Erythroblast (primary cell): Measurements from ENCODE around the gene CDH11.

Source experiments
- DNase-seq, 2 experiments: peaks; one replicate each; lab custom pipeline; 2025; lab: John Stamatoyannopoulos, UW
- GATA1 ChIP-seq: IDR thresholded peaks from 2 replicates; pipeline ENCODE4 v1.6.1; 2011; ENCODE audit warnings: low read depth, mild to moderate bottlenecking, control low read depth, low read length, moderate library complexity
- POLR2A ChIP-seq: IDR thresholded peaks from 2 replicates; pipeline ENCODE4 v1.6.1; 2011; ENCODE audit warnings: mild to moderate bottlenecking, low read length

The CDH11 gene

GRCh38 chr16:65120831-65121721 lies 787 bp downstream of the CDH11 start:
- no peak for DNase-seq
- TF ChIP-seq GATA1, result no peak
- TF ChIP-seq POLR2A, result no peak

GRCh38 chr16:65120461-65120830 lies 1.4 kb downstream of the CDH11 start:
- no peak for TF ChIP-seq POLR2A
- no peak for TF ChIP-seq GATA1
- DNase-seq, result no peak

GRCh38 chr16:65119901-65120401 lies 1.9 kb downstream of the CDH11 start:
- no peak for DNase-seq
- TF ChIP-seq GATA1 (no peak), POLR2A (no peak)

GRCh38 chr16:65119435-65119834 lies 2.4 kb downstream of the CDH11 start:
- TF ChIP-seq POLR2A (no peak), GATA1 (no peak)

GRCh38 chr16:65118871-65119270 lies 3.0 kb downstream of the CDH11 start:
- TF ChIP-seq POLR2A, result no peak
- no peak for DNase-seq

More at GRCh38 chr16:65119435-65119834, 2.4 kb downstream of the CDH11 start:
- DNase-seq, result no peak

- peak; percentile 41 to 65 for DNase-seq
- TF ChIP-seq GATA1, result no peak
- no peak for TF ChIP-seq POLR2A
Measured at GRCh38 chr16:65117811-65118448, 3.9 kb downstream of the CDH11 start.

- no peak for DNase-seq
- TF ChIP-seq GATA1 (no peak), POLR2A (no peak)
Measured at GRCh38 chr16:65116818-65117430, 4.9 kb downstream of the CDH11 start.

GRCh38 chr16:65116216-65116615 lies 5.6 kb downstream of the CDH11 start:
- DNase-seq, result no peak
- TF ChIP-seq GATA1 (no peak), POLR2A (no peak)

- TF ChIP-seq POLR2A, result no peak
- no peak for TF ChIP-seq GATA1
- no peak for DNase-seq
Measured at GRCh38 chr16:65114527-65114926, 7.3 kb downstream of the CDH11 start.

- DNase-seq, result no peak
- TF ChIP-seq GATA1, result no peak
- no peak for TF ChIP-seq POLR2A
Measured at GRCh38 chr16:65113441-65113840, 8.4 kb downstream of the CDH11 start.

- no peak for DNase-seq
Measured at GRCh38 chr16:65111306-65111705, 10.6 kb downstream of the CDH11 start.

GRCh38 chr16:65106757-65107156 lies 15.1 kb downstream of the CDH11 start:
- no peak for DNase-seq
- TF ChIP-seq POLR2A (no peak), GATA1 (no peak)

More at GRCh38 chr16:65111306-65111705, 10.6 kb downstream of the CDH11 start:
- TF ChIP-seq POLR2A (no peak), GATA1 (no peak)

- TF ChIP-seq POLR2A (no peak), GATA1 (no peak)
- DNase-seq, result no peak
Measured at GRCh38 chr16:65105171-65105570, 16.7 kb downstream of the CDH11 start.

- no peak for TF ChIP-seq GATA1
- DNase-seq, result no peak
Measured at GRCh38 chr16:65104471-65104870, 17.4 kb downstream of the CDH11 start.

- TF ChIP-seq GATA1, result no peak
- no peak for TF ChIP-seq POLR2A
- DNase-seq, result no peak
Measured at GRCh38 chr16:65102326-65102725, 19.5 kb downstream of the CDH11 start.

- no peak for DNase-seq
- TF ChIP-seq GATA1 (no peak), POLR2A (no peak)
Measured at GRCh38 chr16:65101009-65101408, 20.9 kb downstream of the CDH11 start.
